Liver (tissue), 9 donors: ENCODE measurements around the gene SEPTIN8. TPM values are rescaled to one million over a fixed set of nuclear protein-coding genes. Genes with fewer than 3 reads are reported as not detected.

Experiments used
- DNase-seq: peaks from one replicate; pipeline ENCODE4 v3.0.0-alpha.2; 2017; ENCODE audit warnings: low spot score
- H3K27ac ChIP-seq, 2 donors: one replicate each; pipeline ENCODE4 v1.7.0; 2013; ENCODE audit warnings: inconsistent platforms in 2 of 2, low read length in 2 of 2, control low read depth in 1 of 2, low read depth in 1 of 2, mild to moderate bottlenecking in 1 of 2
- H3K27me3 ChIP-seq, 4 donors: one replicate each; pipeline versions ENCODE4 v1.6.1 to v1.7.0; 2013; ENCODE audit warnings: low read length in 3 of 4, inconsistent platforms in 1 of 4, mild to moderate bottlenecking in 1 of 4, moderate library complexity in 1 of 4; ENCODE audit not compliant: control insufficient read depth in 4 of 4, insufficient read depth in 4 of 4
- H3K36me3 ChIP-seq, 4 donors: one replicate each; pipeline versions ENCODE4 v1.6.1 to v1.7.0; 2013; ENCODE audit warnings: low read length in 3 of 4, mild to moderate bottlenecking in 3 of 4, low read depth in 1 of 4, moderate library complexity in 1 of 4; ENCODE audit not compliant: control insufficient read depth in 4 of 4, insufficient read depth in 3 of 4
- H3K4me1 ChIP-seq, 4 donors: one replicate each; pipeline versions ENCODE4 v1.6.1 to v1.7.0; 2013; ENCODE audit warnings: low read length in 3 of 4, mild to moderate bottlenecking in 3 of 4, moderate library complexity in 1 of 4; ENCODE audit not compliant: control insufficient read depth in 4 of 4, insufficient read depth in 4 of 4
- H3K4me3 ChIP-seq, 3 donors: one replicate each; pipeline versions ENCODE4 v1.6.1 to v1.7.0; 2013; ENCODE audit warnings: low read length in 3 of 3, control low read depth in 1 of 3, low read depth in 1 of 3, mild to moderate bottlenecking in 1 of 3
- H3K9ac ChIP-seq, 2 donors: one replicate each; pipeline ENCODE4 v1.7.0; 2013; ENCODE audit warnings: low read length in 2 of 2, mild to moderate bottlenecking in 2 of 2, moderate library complexity in 2 of 2, control low read depth in 1 of 2, low read depth in 1 of 2
- H3K9me3 ChIP-seq, 4 donors: one replicate each; pipeline versions ENCODE4 v1.6.1 to v1.7.0; 2013; ENCODE audit warnings: low read length in 3 of 4; ENCODE audit not compliant: control insufficient read depth in 4 of 4
- EGR1 ChIP-seq, 2 donors: IDR thresholded peaks; 2 replicates each; pipeline ENCODE4 v1.6.1; 2016 to 2018; ENCODE audit warnings: antibody characterized with exemption in 2 of 2, low read depth in 2 of 2
- FOXA1 ChIP-seq: IDR thresholded peaks from 2 replicates; pipeline ENCODE4 v1.6.1; 2016; ENCODE audit warnings: antibody characterized with exemption
- FOXA2 ChIP-seq: IDR thresholded peaks from 2 replicates; pipeline ENCODE4 v1.6.1; 2016; ENCODE audit warnings: antibody characterized with exemption
- GABPA ChIP-seq, 2 donors: IDR thresholded peaks in 1 of 2; conservative IDR thresholded peaks in 1 of 2; 2 replicates each; pipeline ENCODE4 v1.6.1; 2016; ENCODE audit warnings: antibody characterized with exemption in 2 of 2, mild to moderate bottlenecking in 1 of 2, moderate library complexity in 1 of 2
- HNF4A ChIP-seq, 2 donors: conservative IDR thresholded peaks; 2 replicates each; pipeline ENCODE4 v1.6.1; 2016; ENCODE audit warnings: antibody characterized with exemption in 2 of 2, mild to moderate bottlenecking in 2 of 2
- HNF4G ChIP-seq: IDR thresholded peaks from 2 replicates; pipeline ENCODE4 v1.6.1; 2016; ENCODE audit warnings: antibody characterized with exemption
- JUND ChIP-seq, 2 donors: IDR thresholded peaks; 2 replicates each; pipeline ENCODE4 v1.6.1; 2016; ENCODE audit warnings: antibody characterized with exemption in 2 of 2
- MAX ChIP-seq: IDR thresholded peaks from 2 replicates; pipeline ENCODE4 v1.6.1; 2016; ENCODE audit warnings: antibody characterized with exemption
- NR2F2 ChIP-seq: IDR thresholded peaks from 2 replicates; pipeline ENCODE4 v1.6.1; 2016; ENCODE audit warnings: antibody characterized with exemption
- RAD21 ChIP-seq, 2 donors: IDR thresholded peaks; 2 replicates each; pipeline ENCODE4 v1.6.1; 2016; ENCODE audit warnings: antibody characterized with exemption in 2 of 2, mild to moderate bottlenecking in 2 of 2
- REST ChIP-seq: IDR thresholded peaks from 2 replicates; pipeline ENCODE4 v1.6.1; 2016; ENCODE audit warnings: antibody characterized with exemption, mild to moderate bottlenecking
- RXRA ChIP-seq, 2 donors: IDR thresholded peaks; 2 replicates each; pipeline ENCODE4 v1.6.1; 2017 to 2018; ENCODE audit warnings: antibody characterized with exemption in 2 of 2, mild to moderate bottlenecking in 1 of 2
- SP1 ChIP-seq: IDR thresholded peaks from 2 replicates; pipeline ENCODE4 v1.6.1; 2018; ENCODE audit warnings: antibody characterized with exemption, mild to moderate bottlenecking
- TAF1 ChIP-seq: conservative IDR thresholded peaks from 2 replicates; pipeline ENCODE4 v1.6.1; 2016; ENCODE audit warnings: antibody characterized with exemption, mild to moderate bottlenecking
- YY1 ChIP-seq: IDR thresholded peaks from 2 replicates; pipeline ENCODE4 v1.6.1; 2016; ENCODE audit warnings: antibody characterized with exemption, mild to moderate bottlenecking
- ZBTB33 ChIP-seq: IDR thresholded peaks from 2 replicates; pipeline ENCODE4 v1.6.1; 2016; ENCODE audit warnings: antibody characterized with exemption
- WGBS: extraction: QIAGEN DNeasy Blood & Tissue Kit; methylation state at CpG from one replicate; pipeline ENCODE4 v1.1.7; 2013; 5-methylcytosine and 5-hydroxymethylcytosine counted together
- polyA plus RNA-seq, 2 donors: library from polyadenylated mRNA; stranded (reverse) in 1 of 2; unstranded in 1 of 2; fragments of 200-250 nt in 1 of 2; fragments of >200 nt in 1 of 2; fragmentation: Nextera tagmentation in 1 of 2; extraction: Ambion mirVana in 1 of 2; gene quantifications; one replicate each; pipeline versions ENCODE4 v1.2.1 to v1.2.3, GENCODE V29; 2013 to 2015
- total RNA-seq, 2 donors: library from RNA; depleted of rRNA; stranded (reverse); fragments of >200 nt; gene quantifications; one replicate each; pipeline ENCODE4 v1.2.3, GENCODE V29; 2014
- donor health status: healthy.
- donor health status: healthy.
- donor health status: healthy.
- donor health status: healthy.
- donor health status: healthy.

SEPTIN8 gene
- total and polyA plus RNA-seq, 4 donors, result 4.7 to 16.5 (median 9.8) TPM

- H3K4me3 ChIP-seq, result no peak overlapping the region
- H3K36me3 ChIP-seq, result no peaks in the 10 kb centered on the region
- no peaks in the 10 kb centered on the region for H3K27me3 ChIP-seq
- no peak for DNase-seq
- TF ChIP-seq TAF1 (no peak), GABPA (IDR thresholded peaks at IDR 0.05 in 1 of 2, conservative IDR thresholded peaks at IDR 0.05 in 1 of 2) (no peak), MAX (no peak), HNF4G (no peak), FOXA1 (no peak), NR2F2 (no peak), RXRA (IDR thresholded peaks at IDR 0.05) (no peak), REST (no peak)
- H3K9me3 ChIP-seq, result no peaks in the 10 kb centered on the region
- H3K27ac ChIP-seq, result no peak overlapping the region
- WGBS, result over 99% methylated on average over 3 of the region's 3 CpGs
- no peak overlapping the region for H3K9ac ChIP-seq
- peaks cover 0 to 26% (median 19%) of the 10 kb centered on the region in 4 donors for H3K4me1 ChIP-seq
Observed at GRCh38 chr5:132791026-132791425, 14.0 kb upstream of the SEPTIN8 start.

- no peak overlapping the region for H3K4me3 ChIP-seq
- WGBS, result 32% methylated on average over 2 of the region's 2 CpGs
- peaks cover 0 to 26% (median 19%) of the 10 kb centered on the region in 4 donors for H3K4me1 ChIP-seq
- H3K9me3 ChIP-seq, result no peaks in the 10 kb centered on the region
- H3K9ac ChIP-seq, result no peak overlapping the region
- no peaks in the 10 kb centered on the region for H3K36me3 ChIP-seq
- H3K27ac ChIP-seq, result no peak overlapping the region
- no peak for TF ChIP-seq NR2F2
- TF ChIP-seq RAD21 (IDR thresholded peaks at IDR 0.05), result peak in 1 of 2 donors; percentile 41
- TF ChIP-seq HNF4A (conservative IDR thresholded peaks at IDR 0.05), result peak in 1 of 2 donors; percentile 17
- TF ChIP-seq SP1, result no peak
- H3K27me3 ChIP-seq, result no peaks in the 10 kb centered on the region
- DNase-seq, result no peak
Observed at GRCh38 chr5:132790201-132790865, 13.3 kb upstream of the SEPTIN8 start.

GRCh38 chr5:132788990-132789886 lies 12.2 kb upstream of the SEPTIN8 start:
- Histone ChIP-seq H3K27ac (no peak overlapping the region), H3K36me3 (no peaks in the 10 kb centered on the region), H3K27me3 (no peaks in the 10 kb centered on the region), H3K4me1 (peaks cover 0 to 26% (median 19%) of the 10 kb centered on the region in 4 donors), H3K4me3 (no peak overlapping the region), H3K9ac (no peak overlapping the region), H3K9me3 (no peaks in the 10 kb centered on the region)
- 94% methylated on average over 8 of the region's 8 CpGs for WGBS
- DNase-seq, result no peak
- no peak for TF ChIP-seq MAX
- no peak for TF ChIP-seq RXRA (IDR thresholded peaks at IDR 0.05)
- no peak for TF ChIP-seq NR2F2
- TF ChIP-seq JUND (IDR thresholded peaks at IDR 0.05), result no peak
- TF ChIP-seq FOXA2, result no peak
- TF ChIP-seq SP1, result no peak
- no peak for TF ChIP-seq YY1
- no peak for TF ChIP-seq GABPA (IDR thresholded peaks at IDR 0.05 in 1 of 2, conservative IDR thresholded peaks at IDR 0.05 in 1 of 2)
- no peak for TF ChIP-seq FOXA1
- no peak for TF ChIP-seq EGR1 (IDR thresholded peaks at IDR 0.05; ENCODE audit: low read depth in 2 of 2)
- TF ChIP-seq ZBTB33, result no peak
- no peak for TF ChIP-seq REST
